Loucy (cell line): Measurements from ENCODE around the gene NAALADL2.

Experiments used
- CTCF ChIP-seq: fragments of 200-600 bp; sonication (generic); conservative IDR thresholded peaks from 2 replicates; pipeline ENCODE4 v1.5.1; 2014; ENCODE audit warnings: mild to moderate bottlenecking, antibody characterized with exemption, low read length
- EZH2phosphoT487 ChIP-seq: fragments of 200-600 bp; IDR thresholded peaks from 2 replicates; pipeline ENCODE4 v1.6.1; 2018; ENCODE audit warnings: antibody characterized with exemption, mild to moderate bottlenecking, moderate library complexity, borderline replicate concordance

GRCh38 chr3:174862666-174863065 is 3.5 kb downstream of the NAALADL2 start:
- TF ChIP-seq CTCF = no peak
- TF ChIP-seq EZH2phosphoT487 = no peak
